HG03097 (cell line): ENCODE measurements around the gene ZMYND19.
"Not testable (repeated sequence)": the region's sequence is repeated elsewhere in the genome, so short reads cannot be mapped to it uniquely, and the experiment has no call there.

Source experiments
- ATAC-seq: cut with Tn5 transposase; IDR thresholded peaks from one replicate; pipeline ENCODE4 v1.9.1; 2021; ENCODE audit not compliant: unreplicated experiment, low FRiP score

The ZMYND19 gene

GRCh38 chr9:137614631-137615386, 24.5 kb upstream of the ZMYND19 start:
- no peak for ATAC-seq

DNA sequence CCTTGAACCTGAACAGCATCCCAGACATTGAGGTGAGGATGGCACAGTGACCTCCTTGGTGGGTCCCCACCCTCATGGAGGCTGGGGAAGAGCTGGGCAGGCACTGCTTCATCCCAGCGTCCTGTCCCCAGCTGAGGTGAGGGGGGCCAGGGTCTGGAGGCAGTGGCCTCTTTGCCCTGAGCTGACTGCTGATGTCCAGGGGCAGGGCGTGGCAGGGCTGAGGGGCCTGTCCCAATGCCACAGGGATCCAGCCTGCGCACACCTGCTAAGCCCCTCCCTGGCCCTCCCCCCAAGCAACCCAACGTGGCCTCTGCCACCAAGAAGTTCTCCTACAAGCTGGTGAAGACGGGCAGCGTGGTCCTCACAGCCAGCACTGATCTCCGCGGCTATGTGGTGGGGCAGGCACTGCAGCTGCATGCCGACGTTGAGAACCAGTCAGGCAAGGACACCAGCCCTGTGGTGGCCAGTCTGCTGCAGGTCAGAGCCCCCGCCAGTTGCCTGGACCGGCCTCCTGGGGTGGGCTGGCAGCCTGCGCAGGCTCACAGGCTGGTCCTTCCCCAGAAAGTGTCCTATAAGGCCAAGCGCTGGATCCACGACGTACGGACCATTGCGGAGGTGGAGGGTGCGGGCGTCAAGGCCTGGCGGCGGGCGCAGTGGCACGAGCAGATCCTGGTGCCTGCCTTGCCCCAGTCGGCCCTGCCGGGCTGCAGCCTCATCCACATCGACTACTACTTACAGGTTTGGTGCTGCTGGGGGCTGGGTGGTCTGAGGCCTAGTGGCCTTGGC, 23.6 kb upstream of the ZMYND19 start:
- ATAC-seq, result no peak

DNA sequence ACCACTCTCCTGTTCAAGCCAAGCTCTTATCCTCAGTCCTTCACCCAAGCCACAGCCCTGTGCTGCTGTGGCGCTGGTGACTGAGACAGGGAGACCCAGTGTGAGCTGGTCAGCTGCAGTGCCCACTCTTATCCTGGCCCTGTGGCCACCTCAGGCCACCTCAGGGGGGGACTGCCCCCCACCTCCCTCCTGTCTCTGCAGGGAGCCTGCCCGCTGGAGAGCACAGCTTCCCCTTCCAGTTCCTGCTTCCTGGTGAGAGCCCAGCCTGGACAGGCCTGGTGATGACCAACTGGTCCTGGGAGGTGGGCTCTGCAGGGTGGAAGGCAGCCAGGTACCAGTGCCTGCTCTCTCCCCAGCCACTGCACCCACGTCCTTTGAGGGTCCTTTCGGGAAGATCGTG, 22.9 kb upstream of the ZMYND19 start:
- ATAC-seq, result no peak

GRCh38 chr9:137612741-137613142, 22.4 kb upstream of the ZMYND19 start:
- no peak for ATAC-seq

- ATAC-seq, result no peak
Observed at GRCh38 chr9:137611623-137612609, 21.6 kb upstream of the ZMYND19 start.

GRCh38 chr9:137610944-137611343, 20.6 kb upstream of the ZMYND19 start:
- no peak for ATAC-seq

- ATAC-seq, result no peak
Observed at GRCh38 chr9:137607141-137607857, 17.0 kb upstream of the ZMYND19 start.

DNA sequence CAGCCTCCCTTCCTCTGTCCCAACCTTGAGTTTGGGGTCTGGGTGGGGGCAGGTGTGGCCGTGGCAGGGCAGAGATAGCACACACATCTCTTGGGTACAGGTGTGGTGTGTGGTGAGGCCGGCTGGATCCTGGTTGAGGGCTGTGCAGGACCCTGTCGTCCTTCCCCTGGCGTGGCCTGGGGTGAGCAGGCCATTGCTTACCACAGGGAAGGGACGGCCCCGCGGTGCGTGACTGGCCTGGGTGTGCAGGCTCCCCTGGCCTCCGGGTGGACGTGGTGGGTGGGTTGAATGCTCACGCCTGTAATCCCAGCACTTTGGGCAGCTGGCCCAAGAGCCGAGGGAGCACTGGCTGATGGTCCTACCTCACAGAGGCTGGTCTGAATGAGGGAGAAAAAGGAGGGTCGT, 16.4 kb upstream of the ZMYND19 start:
- ATAC-seq, result no peak

DNA sequence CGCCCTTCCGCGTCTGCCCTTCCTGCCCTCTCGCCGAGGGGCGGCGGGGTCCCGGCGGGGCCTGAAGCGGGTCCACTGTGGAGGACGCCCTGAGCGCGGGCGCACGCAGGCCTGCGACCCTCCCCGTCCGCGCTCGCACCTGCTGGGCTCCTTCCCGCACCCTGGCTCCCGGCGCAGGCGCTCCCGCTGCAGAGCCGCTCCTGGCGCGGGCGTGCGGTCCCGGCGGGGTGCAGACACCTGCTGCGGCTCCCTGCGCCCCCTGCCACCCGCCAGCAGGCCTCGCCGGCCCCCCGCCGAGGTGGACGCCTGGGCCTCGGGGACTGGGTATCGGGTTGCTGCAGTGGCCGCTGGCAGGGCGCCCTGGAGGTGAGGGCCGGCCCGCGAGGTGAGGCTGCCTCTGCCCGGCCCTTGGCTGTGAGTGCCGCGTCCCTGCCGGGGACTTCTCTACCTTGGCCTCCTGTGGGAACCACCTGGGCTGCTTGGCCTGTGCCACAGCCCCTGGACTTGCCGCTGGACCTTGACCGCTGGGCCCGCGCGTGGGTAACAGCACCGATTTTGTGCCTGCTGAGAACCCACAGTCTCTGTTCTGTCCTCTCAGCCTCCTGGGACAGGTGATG, 15.8 kb upstream of the ZMYND19 start:
- peak; percentile 12 for ATAC-seq

DNA sequence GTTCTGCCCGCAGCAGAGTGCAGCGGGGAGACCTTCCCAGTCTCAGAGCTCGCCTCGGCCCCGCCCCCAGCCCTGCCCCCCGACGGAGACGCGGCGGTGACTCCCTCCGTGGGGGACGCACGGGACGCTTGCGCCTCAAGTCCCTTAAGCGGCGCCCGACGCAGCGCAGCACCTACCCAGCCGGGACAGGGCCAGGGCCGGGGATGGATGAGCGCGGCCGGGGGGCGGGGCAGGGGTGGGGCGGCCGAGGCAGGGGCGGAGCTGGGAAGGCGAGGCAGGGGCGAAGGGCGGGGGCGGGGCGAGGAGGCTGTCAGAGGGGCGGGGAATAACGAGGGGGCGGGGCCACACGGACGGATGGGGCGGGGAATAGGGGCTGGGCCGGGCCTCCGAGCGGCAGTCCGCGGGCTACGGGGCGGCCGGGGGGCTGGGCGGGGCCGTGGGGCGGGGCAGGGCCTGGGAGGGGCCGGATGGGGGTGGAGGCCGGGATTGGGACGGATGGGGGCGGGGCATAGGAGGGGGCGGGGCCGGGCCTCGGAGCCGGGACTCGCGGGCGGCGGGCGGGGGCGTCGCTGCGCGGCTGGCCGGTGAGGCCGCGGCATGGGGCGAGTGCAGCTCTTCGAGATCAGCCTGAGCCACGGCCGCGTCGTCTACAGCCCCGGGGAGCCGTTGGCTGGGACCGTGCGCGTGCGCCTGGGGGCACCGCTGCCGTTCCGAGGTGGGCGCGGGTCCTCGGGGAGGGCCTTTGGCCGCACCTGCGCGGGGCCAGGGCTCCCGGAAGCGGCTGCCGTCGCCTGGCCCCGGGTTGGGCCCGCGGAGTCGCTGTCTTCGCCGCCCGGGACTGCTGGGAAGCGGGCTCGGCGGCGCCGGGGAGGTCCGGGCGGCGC, 15.1 kb upstream of the ZMYND19 start, which contains the start of gene ARRDC1:
Gene ARRDC1 (plus strand): TSS at position 566 of the 884 bp plus-strand sequence. CDS start 32 bp downstream, at position 598.
- peak; percentile 62 for ATAC-seq

- ATAC-seq, result no peak
Observed at GRCh38 chr9:137604345-137605086, 14.2 kb upstream of the ZMYND19 start.

- ATAC-seq, result no peak
Observed at GRCh38 chr9:137603879-137604278, 13.6 kb upstream of the ZMYND19 start.

- ATAC-seq, result no peak
Observed at GRCh38 chr9:137602661-137603060, 12.3 kb upstream of the ZMYND19 start.

GRCh38 chr9:137598943-137599342, 8.6 kb upstream of the ZMYND19 start:
- no peak for ATAC-seq

- not testable (repeated sequence) for ATAC-seq
Observed at GRCh38 chr9:137596577-137596976, 6.3 kb upstream of the ZMYND19 start.

- ATAC-seq, result no peak
Observed at GRCh38 chr9:137593176-137593575, 2.9 kb upstream of the ZMYND19 start.

DNA sequence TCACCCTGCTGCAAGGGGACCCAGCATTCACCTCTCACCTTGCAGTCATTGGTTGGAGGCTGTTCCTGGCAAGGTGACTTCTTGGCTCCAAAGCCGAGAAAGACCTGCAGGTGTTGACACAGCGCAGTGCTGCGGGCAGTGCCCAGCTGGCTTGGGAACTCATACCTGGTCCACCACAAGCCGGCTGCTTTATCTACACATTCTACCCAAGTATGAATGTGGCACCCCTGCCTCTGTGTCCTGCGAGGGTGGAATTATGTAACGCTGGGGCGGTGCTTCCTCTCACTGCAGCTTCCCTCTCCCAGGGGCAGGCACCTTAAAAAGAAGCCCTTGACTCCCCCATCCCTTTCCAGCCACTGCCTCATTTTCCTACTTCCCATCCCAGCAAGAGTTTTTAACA, 2.5 kb upstream of the ZMYND19 start:
- no peak for ATAC-seq

- no peak for ATAC-seq
Observed at GRCh38 chr9:137590123-137590468, 216 bp downstream of the ZMYND19 start.
